ENCODE data around the gene ZNF827. TPM values are rescaled to one million over a fixed set of nuclear protein-coding genes. Genes with fewer than 3 reads are reported as not detected.
A peak's percentile ranks its signal among the peaks of the same experiment; 100 is the strongest.

ZNF827 gene
- polyA plus RNA-seq, 1 donor, result 19.0 TPM

DNA sequence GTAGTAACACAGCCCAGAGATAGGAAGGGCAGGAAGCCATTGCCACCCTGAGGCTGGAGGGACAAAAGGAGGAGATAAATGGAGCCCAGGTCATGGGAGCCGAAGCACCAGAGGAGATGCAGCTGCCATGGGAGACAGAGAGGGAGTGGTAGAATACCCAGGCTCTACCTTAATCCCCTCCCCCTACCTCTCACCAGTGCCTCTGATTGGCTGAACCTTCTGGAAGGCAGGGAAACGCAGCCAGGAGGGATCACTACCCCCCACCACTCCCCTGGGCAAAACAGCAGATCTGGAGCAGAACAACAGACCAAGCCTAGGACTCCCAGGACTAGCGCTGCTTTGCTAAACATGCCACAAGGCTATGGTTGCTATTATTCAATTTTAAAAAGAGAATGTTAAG, 114.2 kb downstream of the ZNF827 start:
- no peak for DNase-seq

DNA sequence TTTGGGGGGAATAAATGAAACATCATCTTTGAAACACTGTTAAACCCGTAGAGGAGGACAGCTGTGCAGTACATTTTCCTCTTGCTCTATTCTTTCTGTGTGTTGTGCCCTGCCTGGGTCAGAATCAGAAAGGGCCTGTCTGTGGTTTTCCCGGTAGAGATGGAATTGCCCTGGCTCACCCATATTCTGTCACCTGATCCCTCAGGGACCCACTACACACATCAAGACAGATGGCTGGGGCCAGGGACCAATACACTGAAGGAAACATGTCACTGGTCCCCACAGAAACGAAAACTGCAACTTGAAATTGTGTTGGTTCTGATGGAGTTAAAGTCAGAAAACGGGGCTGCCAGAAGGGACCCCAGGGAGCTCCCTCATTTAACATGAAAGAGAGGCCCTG, 114.9 kb downstream of the ZNF827 start:
- no peak for DNase-seq

DNA sequence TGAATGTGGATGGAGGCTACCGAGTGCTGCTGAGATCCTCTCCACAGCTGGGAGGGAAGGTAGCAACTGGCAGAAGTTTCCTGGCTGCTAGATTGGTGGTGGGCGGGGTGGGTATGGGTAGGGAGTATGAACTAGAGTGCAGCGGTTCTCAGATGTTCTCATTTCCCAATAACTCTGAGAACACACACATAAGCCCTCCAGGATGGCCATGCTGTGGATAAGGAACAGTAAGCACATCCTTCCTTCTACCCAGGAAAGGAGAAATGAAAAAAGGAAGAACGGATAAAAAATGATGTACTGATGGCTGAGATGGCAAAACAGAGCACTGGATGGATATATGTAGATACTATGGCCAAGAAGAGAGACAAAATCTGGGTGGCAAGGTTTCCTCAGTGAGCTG, 116.0 kb downstream of the ZNF827 start:
- no peak for DNase-seq

DNA sequence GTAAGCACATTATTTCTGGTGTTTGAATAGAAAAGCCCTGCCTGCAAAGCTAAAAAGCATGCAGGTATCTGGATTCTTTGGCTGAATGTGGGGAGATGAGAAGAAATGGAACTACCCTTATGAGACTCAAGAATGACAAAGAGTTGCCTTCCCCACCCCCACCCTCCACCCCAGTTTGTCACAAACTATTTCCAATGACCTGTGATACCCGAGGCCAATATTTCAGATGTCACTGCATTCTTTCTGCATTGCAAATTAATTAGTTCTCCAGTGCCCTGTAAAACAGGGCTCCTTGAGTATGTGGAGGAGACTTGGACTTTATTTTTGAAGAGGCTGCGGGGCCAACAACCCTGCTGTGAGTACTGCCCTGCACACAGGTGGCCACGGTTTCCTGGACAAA, 116.4 kb downstream of the ZNF827 start:
- DNase-seq, result no peak

DNA sequence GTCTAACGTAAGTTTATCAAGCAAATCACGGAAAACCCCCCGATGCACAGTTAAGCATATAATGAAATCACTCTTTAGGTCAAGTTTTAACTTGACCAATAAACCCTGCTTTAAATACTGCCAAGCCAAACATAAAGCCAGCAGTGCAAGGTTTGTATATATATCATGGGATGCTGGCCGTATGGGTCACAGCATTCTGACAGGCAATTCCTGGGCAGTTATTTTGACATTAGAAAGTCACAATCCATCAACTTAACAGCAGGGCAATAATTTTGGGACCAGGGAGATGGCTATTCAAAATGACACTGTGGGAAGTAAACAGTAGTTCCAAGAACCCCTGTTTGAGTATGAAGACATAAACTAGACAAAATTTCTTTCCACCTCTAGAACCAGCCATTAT, 116.9 kb downstream of the ZNF827 start:
- DNase-seq, result no peak

DNA sequence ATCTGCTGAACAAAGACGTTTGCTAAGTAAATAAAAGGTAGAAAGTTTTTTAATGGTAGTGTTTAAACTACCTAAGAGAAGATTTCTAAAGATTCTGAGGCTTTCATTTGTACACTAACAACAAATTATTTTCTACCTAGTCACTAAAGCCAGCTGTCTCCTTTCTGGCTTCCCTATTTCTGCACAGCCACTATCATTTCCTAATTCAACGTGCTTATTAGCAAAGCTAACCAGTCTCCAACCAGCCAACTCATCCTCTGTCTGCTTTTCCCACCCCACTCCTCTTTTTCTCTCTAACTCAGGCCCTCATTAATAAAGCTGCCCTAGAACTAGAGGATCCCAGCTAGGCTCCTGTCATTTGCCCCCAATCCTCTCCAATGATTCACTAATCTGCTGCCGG, 118.2 kb downstream of the ZNF827 start:
- no peak for DNase-seq

DNA sequence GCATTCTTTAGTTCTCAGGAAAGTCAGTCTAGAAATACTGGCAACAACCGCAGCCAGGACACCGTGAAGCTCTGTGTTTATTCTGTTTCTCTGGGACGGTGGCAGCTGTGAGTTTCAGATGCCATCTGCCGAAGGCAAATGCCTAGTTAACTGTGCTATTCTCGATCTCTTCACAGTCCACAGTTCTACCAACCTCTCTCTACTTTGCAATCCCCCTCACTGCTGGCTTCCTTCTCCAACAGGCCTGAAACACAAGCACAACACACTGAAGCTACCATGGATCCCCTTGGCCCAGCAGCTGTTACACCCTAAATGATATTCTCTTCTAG, 118.8 kb downstream of the ZNF827 start:
- peak; percentile 36 for DNase-seq

DNA sequence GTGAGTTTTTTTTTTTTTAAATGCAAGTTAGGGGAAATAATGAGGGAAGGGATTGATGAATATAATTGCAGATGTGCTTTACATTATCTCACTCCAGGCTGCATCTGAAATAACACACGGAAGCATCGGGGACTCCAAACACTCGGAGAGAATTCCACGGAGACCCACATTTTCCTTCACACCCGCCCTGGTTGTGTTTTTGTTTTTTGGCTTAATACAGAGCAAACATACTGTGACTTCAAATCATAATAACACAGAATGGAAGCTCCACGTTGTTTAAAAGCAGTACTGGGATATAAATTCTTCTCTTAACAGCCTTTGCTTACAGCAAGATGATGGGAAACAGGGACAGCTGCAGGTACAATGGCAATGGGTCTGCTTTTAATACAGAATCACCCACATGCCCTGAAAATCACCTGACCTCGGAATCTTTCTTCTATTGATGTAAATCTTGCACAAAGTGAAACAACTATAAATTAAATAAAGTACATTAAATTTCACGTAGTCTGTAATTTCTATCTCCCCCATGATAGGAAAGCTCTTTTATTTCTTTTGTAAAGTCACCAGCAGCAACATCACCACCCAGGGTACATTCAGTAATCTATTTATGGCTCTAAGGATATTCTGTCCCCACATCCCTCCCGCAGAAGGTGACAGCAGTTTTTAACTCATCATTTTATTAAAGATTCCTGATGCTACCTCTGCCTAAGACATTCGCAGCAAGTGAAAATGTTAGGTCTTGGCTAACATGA, 119.3 kb downstream of the ZNF827 start:
- DNase-seq, result peak; percentile 14

DNA sequence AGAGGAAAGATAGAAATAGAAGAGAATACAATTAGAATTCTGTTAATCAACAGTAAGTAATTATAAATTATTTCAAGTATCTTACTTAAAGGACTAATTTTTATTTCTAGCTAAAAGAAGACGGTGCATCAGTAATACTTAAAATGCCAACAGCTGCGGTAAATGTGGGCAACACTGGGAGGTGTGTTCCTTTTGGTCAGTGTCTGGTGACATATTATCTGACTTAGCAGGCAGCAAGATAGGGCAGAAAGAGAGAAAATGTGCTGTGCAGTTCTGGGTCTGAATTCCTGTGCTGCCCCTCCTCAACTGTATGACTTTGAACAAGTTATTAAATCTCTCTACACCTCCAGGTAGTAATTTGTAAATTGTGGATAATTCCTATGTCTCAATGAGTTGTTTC, 120.6 kb downstream of the ZNF827 start:
- no peak for DNase-seq

DNA sequence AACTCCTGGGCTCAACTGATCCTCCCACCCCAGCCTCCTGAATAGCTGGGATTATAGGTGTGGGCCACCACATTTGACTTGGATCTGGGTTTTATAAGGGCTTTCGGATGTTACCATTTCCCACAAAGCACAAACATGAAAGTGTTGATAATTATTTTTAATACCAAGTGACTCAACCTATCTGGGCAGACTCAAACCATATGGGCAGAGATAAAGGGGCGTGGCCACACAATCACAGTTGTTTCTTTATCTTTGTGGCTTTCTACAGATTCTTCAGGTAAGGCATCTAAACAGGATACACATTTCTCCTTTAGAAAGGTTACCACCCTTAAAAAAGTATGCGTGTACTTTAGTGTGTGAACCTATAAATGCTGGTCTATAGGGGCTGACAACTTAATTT, 122.5 kb downstream of the ZNF827 start:
- no peak for DNase-seq

DNA sequence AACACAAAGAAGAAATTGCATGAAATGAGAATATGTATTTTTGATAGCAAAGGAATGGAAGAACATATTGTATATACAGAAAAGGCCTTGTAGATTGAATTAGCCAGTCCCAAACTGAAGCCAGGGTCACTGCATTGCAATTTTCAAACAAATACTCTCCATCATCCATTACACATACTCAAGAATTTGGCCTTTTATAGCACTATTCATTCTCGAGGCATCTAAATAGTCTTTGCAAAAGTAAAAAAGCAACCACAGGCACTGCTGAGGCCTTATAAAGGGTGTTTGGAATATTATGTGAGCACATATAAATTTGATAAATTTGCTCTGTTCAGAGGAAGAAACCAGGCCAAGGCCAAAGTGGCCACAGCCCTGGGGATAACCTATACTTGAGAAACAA, 123.0 kb downstream of the ZNF827 start:
- no peak for DNase-seq

DNA sequence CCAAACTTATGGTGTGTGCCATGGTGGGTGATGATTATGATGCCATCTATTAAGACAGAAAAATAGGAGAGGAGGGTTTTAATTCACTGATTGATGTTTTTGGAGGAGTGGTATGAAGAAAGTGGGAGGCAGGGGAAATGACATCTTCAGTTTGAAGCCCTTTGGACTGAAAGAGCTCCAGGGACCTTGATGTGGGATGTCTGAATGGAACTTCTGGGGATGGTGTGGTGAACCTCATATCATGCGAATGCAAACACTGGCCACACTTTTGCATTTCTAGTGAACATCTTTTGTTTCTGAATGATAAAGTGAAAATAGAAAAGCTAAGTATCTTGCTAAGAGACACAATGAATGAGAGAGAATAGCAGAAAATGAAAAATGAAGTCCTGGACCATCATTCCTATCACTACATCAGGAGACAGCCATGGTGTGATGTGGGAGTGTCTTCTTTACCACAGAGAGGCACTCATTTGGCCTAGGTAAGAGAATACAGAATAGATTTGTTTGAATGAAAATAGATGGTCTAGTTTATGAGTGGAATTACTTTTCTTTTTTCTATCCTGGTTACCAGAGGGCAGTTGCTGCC, 123.5 kb downstream of the ZNF827 start:
- no peak for DNase-seq

DNA sequence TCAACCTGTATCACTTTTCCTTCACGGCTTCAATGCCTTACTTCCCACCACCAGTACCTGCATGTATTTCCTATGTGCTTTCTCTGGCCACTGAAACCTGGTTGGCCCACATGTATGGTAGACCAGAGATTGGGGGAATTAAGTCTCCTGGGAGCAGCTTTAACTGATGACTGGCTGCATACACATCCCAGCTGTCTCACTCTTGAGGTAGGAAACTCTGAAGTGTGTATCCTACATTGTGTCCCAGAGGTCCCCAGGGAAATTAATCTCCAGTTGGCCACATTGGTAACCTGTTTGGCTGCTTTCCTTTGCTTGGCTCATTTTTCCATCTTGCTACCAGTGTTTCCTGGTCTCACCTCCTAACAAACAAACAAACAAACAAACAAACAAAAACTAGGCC, 124.4 kb downstream of the ZNF827 start:
- no peak for DNase-seq

DNA sequence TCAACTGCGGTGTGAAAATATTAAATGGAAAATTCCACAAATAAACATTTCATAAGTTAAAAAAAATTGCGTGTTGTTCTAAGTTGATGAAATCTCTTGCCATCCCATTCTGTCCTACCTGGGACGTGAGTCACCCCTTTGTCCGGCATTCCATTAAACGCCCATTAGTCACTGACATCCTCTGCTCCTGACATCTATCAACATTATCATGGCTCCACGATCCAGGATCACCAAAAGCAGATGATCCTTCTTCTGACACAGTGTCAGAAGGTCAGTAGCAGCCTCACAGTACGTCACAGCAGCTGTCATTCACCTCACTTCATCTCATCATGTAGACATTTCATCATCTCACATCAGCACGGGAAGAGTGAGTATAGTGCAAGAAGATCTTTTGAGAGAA, 125.7 kb downstream of the ZNF827 start:
- DNase-seq, result no peak

DNA sequence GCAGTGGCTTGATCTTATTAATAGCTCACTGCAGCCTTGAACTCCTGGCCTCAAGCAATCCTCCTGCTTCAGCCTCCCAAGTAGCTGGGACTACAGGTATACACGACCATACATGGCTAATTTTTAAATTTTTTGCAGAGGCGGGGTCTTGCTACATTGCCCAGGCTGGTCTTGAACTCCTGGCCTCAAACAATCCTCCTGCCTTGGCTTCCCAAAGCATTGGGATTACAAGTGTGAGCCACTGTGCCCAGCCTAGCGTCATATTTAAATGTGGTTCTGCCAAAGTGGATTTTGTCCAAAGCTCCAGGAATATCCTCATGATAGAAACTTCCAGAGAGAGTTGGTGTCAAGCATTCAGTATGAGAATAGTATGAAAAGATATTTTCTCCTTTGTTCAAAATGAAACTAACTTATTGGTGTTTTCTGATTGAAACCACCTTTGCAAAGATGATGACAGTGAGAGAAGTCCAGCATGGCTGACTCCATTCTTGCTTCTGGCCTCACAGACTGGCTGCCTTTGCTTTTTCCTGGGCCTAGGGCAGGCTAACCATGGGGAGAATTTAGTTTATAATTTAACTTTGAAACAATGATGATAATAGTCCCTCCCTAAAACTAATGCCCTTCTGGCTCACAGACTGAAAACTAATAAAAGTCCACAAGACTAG, 129.6 kb downstream of the ZNF827 start:
- DNase-seq, result no peak

DNA sequence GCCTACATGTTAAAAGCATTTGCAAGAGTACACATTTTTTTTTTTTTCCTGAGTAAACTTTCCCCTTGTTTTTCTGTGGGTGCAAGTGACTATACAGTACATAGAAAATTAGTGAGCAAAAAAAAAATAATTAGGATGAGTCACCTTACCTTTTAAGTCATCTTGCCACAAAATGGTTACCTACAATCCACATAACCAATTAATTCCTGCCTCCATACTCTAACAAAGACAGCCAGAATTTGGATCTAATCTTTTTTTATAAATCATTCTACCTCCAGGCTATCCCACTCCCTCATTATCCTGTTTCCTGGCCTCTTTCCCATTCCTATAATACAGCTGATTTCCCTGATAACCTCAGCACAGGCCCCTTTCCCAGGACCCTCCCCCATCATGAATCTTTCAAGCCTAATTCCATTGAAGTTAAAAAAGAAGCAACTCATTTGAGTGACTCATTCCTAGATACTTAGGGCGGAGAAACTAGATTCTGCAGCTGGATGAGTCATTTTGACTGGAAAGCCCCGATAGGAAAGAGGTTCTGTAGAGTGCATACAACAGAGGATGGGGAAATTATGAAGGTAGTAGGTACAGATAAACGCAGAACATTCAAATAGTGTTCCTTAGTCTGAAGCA, 130.5 kb downstream of the ZNF827 start:
- DNase-seq, result no peak

DNA sequence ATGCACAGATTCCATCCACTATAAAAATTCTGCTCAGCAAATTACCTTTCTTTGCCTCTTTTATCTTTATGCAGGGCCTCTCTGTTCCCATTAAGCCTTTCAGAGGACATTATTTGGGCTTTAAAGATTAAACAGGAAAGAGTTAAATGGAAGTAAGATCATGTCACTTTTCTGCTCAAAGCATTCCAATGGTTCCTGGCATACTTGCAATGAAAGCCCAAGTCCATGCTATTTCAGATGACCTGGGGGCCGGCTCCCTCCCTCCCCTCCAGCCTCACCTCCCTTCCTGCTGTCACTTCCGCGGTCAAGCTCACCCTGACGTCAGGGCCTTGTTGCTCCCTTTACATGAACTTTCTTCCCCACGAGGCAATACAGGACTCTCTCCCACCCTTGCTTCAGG, 133.1 kb downstream of the ZNF827 start:
- no peak for DNase-seq

DNA sequence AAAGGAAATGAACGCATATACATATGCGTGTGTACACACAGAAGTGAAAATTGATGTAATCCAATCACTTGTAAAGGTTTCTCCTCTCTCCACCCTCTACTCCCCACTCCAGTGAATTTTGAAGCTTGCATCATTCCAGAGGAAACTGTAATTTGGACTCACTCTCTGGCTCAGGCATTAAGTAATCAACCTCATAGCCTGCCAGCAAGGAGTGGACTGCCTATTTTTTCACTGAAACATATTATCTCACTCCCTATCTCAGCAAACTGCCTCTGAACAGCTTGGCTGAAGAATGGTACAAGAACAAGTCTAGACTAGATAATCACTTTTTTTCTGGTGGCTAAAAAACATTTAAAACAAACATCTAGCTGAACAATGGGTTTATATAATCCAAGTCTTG, 134.5 kb downstream of the ZNF827 start:
- DNase-seq, result peak; percentile 70

DNA sequence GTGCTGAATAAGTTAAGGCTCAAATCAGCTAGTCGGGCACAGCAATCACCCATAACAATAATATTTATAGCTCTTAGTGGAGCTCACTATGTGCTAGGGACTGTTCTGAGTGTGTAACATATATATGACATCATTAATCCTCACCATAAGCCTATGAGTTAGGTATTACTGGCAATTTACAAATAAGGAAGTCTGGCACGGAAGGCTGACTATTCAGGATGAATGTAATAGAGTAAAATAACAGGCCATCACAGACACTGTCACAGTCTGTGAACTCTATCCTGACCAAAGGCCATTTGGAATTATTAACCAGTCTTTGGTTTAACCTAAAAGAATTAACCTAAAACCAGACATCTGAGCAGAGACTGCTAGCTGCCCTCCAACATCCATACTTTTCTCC, 139.4 kb downstream of the ZNF827 start:
- no peak for DNase-seq

DNA sequence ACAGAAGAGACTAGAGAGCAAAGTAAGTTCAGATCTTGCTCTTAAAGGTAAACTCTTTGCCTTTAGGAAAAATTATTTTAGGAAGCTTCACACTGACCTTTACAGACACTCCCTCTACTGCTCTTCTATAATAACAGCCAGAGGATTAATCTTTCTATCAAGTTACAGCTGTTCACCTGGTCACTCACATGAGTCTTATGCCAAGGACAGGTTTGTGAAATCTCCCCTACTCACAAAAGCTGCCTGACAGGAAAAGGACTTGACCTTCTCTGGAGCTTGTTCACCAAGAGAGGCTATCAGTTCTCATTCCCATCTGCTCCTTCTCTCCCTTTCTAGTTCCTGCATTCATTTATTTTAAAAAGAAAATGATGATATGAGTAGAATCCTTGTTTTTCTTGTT, 141.3 kb downstream of the ZNF827 start:
- no peak for DNase-seq

DNA sequence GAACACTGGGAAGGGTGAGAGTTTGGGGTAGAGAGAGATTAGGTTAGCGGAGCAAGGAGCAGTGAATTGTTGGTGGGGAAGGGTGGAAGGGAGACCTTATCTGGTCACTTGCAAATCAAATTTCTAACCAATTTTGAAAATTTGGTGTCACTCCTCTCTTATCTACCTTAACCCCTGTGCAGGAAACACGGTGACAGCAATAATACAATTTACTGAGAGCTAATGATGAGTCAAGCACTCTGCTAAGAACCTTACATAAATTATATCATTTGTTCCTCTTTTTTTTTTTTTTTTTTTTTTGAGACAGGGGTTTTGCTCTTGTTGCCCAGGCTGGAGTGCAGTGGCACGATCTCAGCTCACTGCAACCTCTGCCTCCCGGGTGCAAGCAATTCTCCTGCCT, 142.3 kb downstream of the ZNF827 start:
- no peak for DNase-seq

DNA sequence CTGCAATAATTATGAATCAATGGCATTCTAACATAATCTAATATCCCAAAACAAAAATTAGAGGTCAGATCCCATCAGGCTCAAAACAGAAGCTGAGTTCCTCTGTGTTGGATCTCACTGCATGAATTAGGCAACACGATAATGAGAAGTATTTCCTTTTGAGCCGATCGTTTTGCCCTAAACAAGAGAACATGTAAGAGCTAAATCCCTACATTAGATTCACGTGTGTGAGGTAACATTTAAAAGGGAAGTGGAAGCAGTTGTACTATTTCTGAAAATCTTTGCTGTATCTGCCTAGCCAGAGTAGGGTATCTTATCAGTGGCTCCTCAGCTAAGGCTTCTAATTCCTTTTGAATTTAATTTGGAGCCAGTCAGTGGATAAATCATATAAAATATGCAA, 143.1 kb downstream of the ZNF827 start:
- no peak for DNase-seq

DNA sequence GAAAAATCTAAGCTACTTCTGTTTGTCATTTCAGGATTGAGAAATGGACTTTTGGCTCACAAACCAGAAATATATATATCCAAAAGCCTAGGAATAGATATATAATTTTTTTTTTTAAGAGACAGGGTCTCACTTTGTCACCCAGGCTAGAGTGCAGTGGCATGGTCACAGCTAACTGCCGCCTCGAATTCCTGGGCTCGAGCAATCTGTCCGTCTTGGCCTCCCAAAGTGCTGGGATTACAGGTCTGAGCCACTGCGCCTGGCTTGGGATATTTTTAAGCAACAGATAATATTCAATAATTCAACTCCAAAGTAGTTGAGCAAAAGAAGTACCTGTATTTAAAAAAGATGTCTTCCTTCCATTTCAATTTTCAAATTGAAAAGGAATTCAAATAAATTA, 146.2 kb downstream of the ZNF827 start:
- no peak for DNase-seq

DNA sequence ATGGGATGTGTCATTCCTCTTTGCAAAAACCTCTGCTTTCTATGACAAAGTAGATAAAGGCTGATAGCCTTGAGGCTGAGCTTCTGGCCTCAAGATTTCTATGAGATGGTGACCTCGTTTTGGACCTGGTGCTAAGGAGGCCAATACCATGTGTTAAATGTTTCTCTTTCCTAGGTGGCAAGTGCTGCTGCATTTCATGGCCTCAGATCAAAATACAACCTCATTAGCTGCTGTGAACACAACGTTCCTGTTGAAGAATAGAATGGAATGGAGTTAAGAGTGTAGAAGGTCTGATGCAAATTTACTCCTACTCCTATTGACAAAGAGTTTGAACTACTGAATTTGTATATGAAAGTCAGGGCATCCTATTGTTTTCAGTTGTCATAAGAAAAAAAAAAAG, 146.6 kb downstream of the ZNF827 start:
- DNase-seq, result no peak
